IPS-18c (cell line): ENCODE measurements around the gene METTL8.
A peak's percentile ranks its signal among the peaks of the same experiment; 100 is the strongest.

Source experiments
- H3K4me3 ChIP-seq: 2 replicates; pipeline ENCODE4 v1.7.0; 2013; ENCODE audit warnings: low read depth, mild to moderate bottlenecking, low read length, moderate library complexity; ENCODE audit not compliant: insufficient read depth
- H3K9me3 ChIP-seq: one replicate; pipeline ENCODE4 v1.6.1; 2013; ENCODE audit warnings: mild to moderate bottlenecking, low read length, moderate library complexity; ENCODE audit not compliant: control insufficient read depth, insufficient read depth

METTL8 gene, protein sequence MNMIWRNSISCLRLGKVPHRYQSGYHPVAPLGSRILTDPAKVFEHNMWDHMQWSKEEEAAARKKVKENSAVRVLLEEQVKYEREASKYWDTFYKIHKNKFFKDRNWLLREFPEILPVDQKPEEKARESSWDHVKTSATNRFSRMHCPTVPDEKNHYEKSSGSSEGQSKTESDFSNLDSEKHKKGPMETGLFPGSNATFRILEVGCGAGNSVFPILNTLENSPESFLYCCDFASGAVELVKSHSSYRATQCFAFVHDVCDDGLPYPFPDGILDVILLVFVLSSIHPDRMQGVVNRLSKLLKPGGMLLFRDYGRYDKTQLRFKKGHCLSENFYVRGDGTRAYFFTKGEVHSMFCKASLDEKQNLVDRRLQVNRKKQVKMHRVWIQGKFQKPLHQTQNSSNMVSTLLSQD

GRCh38 chr2:171433763-171434012 is at the start of gene METTL8:
TSS of gene METTL8 (minus strand) at chr2:171433990. CDS start at chr2:171392185, 41,805 bp downstream.
- no peaks in the 10 kb centered on the region for H3K9me3 ChIP-seq
- peak within 1 kb of the TSS; percentile 91 for H3K4me3 ChIP-seq

- Histone ChIP-seq H3K9me3 (no peaks in the 10 kb centered on the region), H3K4me3 (no peak overlapping the region)
Measured at GRCh38 chr2:171482877-171483276, 49.1 kb upstream of the METTL8 start.

DNA sequence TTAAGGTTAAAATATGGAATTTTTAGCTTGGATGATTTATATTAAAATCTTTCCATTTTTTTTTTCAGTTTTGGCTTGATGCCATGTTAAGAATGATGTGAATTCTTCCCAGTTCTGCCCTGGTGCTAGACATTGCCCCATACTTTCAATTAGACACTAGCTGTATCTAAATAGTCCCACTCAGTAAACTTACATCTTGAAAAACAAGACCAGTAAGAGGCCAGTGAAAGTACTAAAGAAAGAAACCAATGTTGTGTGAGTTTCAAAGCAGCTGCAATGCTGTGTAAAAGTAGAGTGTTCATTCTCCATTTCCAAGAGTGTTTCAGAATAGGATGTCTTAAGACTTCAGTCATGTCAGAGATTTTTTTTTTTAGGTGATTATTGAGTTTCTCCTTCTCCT is 48.5 kb upstream of the METTL8 start:
- no peak overlapping the region for H3K4me3 ChIP-seq
- H3K9me3 ChIP-seq: no peaks in the 10 kb centered on the region

GRCh38 chr2:171480908-171481307 is 47.1 kb upstream of the METTL8 start:
- H3K4me3 ChIP-seq: no peak overlapping the region
- H3K9me3 ChIP-seq: no peaks in the 10 kb centered on the region

GRCh38 chr2:171479154-171479814 is 45.5 kb upstream of the METTL8 start:
- H3K9me3 ChIP-seq: no peaks in the 10 kb centered on the region
- H3K4me3 ChIP-seq: no peak overlapping the region

GRCh38 chr2:171478345-171478744 is 44.6 kb upstream of the METTL8 start:
- no peaks in the 10 kb centered on the region for H3K9me3 ChIP-seq
- no peak overlapping the region for H3K4me3 ChIP-seq

DNA sequence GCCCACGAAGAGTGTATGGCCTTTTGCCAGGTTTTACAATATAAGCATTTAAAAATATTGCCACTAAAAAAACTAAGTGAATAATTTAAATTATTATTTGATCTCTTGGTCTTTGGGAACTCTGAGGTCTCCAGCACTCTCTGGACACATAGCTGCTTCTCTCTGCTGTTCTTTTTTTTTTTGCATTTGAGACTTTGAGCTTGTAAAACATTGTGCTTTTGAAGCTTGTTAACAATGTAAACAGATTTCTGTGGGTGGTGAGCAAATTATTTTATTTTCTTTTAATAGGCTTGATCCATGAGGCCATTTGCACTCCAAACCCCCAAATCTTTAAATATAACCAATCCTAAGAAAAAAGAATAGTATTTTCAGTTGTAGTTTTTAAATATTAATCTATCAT is 42.2 kb upstream of the METTL8 start:
- no peak overlapping the region for H3K4me3 ChIP-seq
- no peaks in the 10 kb centered on the region for H3K9me3 ChIP-seq

DNA sequence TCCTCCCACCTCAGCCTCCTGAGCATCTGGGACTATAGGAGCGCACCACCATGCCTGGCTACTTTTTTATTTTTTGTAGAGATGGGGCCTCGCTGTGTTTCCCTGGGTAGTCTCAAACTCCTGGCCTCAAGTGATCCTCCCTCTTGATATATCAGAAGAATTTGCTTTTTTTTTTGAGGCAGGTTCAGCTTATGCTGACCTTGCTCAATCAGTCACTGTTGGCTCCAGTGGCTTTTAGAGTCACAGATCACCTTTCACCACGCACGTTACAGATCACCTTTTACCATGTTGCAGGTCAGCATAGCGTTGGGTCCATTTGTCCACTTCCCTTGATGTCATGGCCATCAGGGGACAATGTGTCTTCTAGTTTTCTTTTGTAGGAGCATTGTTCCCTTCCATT is 36.3 kb upstream of the METTL8 start:
- no peaks in the 10 kb centered on the region for H3K9me3 ChIP-seq
- no peak overlapping the region for H3K4me3 ChIP-seq

GRCh38 chr2:171469176-171469575 is 35.4 kb upstream of the METTL8 start:
- no peak overlapping the region for H3K4me3 ChIP-seq
- H3K9me3 ChIP-seq: no peaks in the 10 kb centered on the region

GRCh38 chr2:171460537-171460936 is 26.7 kb upstream of the METTL8 start:
- Histone ChIP-seq H3K9me3 (no peaks in the 10 kb centered on the region), H3K4me3 (no peak overlapping the region)

- no peak overlapping the region for H3K4me3 ChIP-seq
- no peaks in the 10 kb centered on the region for H3K9me3 ChIP-seq
Measured at GRCh38 chr2:171459498-171459897, 25.7 kb upstream of the METTL8 start.

DNA sequence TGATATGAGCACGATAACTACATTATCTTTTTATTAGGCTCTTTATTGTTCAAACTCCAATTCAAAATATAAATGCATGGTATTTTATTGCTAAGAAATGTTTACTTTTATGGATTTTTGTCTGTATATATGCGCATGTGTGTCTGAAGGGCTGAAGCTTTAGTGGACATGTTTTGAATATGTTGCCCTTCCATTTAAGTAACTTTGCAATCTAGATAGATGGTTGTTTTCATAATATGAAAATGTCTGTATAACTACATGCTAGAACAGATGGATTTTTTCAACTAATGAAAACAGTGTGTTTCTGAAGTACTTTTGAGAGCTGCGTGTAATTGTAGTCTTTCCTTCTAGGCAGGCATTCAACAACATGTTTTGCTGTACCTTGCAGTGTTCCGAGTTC is 19.0 kb upstream of the METTL8 start:
- Histone ChIP-seq H3K4me3 (no peak overlapping the region), H3K9me3 (no peaks in the 10 kb centered on the region)

- Histone ChIP-seq H3K4me3 (no peak overlapping the region), H3K9me3 (no peaks in the 10 kb centered on the region)
Measured at GRCh38 chr2:171451074-171451473, 17.3 kb upstream of the METTL8 start.

- no peak overlapping the region for H3K4me3 ChIP-seq
- H3K9me3 ChIP-seq: no peaks in the 10 kb centered on the region
Measured at GRCh38 chr2:171447675-171448074, 13.9 kb upstream of the METTL8 start.

DNA sequence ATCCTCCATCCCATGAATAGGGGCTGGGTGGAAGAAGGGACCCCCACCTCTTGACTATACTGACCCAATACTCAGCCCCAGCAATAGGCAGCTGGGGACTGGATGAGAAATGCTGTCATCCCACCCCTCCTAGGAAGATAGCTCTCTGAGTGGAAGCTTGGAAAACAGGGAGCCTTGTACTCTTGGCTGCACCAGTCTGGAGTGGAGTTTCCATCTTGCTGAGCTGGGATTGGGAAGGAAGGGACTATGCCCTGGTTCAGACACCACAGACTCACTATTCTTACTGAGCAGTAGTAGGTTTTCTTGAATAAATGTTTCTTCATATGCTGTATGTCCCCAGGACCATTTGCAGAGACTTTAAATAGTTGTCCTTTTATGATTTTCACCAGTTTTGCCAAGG is 7.7 kb upstream of the METTL8 start:
- H3K9me3 ChIP-seq: no peaks in the 10 kb centered on the region
- H3K4me3 ChIP-seq: no peak overlapping the region

GRCh38 chr2:171436307-171436706 is 2.5 kb upstream of the METTL8 start:
- Histone ChIP-seq H3K9me3 (no peaks in the 10 kb centered on the region), H3K4me3 (no peak overlapping the region)

DNA sequence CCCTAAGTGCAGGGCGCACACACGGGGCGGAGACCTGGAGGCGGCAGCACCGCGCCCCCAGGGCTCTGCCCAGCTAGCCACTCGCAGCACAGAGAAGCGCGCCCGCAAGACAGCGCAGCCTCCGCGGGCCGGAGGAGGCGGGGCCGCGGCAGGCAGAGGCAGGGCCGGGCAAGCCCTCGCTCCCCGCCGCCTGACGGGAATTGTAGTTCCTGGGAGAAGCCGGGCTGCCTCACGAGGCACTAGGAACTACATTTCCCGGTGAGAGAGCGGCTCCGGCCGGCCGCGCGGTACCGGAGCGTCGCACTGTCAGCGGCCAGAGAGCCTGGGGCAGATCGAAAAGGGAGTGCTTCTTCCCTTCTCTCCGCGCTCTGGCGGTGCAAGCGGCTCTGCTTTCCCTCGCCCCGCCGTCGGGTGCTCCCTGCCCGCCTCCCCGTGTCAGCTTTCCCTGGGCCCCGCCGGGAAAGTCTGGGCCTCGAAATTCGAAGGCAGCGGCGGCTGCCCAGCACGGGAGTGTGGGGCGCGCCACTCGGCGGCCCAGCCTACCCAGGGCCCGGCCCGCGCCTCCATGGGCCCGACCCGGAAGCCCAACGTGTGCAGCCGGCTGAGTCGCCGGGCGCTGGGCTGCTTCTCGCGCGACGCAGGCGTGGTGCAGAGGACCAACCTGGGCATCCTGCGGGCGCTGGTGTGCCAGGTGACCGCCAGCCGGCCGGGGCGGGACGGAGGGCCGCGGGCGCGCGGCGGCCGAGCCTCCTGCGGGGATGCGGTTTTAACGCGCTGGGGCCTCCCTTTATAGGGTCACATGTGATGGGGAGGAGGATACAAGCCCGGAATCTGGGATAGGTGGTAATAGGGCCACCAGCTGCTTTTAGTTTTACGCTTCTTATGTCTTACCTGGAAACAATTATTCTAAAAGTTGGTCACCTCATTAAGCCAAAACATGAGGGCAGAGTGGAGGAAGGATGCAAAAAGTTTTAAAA is 511 bp upstream of the METTL8 start, which contains the start of gene DCAF17:
TSS of gene DCAF17 (plus strand) at position 214 of the 977 bp plus-strand sequence. CDS start at position 566, 352 bp downstream.
- Histone ChIP-seq H3K4me3 (peak within 1 kb of the TSS; percentile 91), H3K9me3 (no peaks in the 10 kb centered on the region)
